MCF 10A (cell line): ENCODE results near the gene DGCR2. TPM values are rescaled to one million over a fixed set of nuclear protein-coding genes. Genes with fewer than 3 reads are reported as not detected.
"Not testable (repeated sequence)": the region's sequence is repeated elsewhere in the genome, so short reads cannot be mapped to it uniquely, and the experiment has no call there.

Source experiments
- BruUV-seq: library from RNA; stranded (reverse); fragments of 400-500 nt; replicated peaks from 2 replicates; lab custom pipeline; 2021; lab: Mats Ljungman, UMichigan
- CTCF ChIA-PET: fragments of 300-600 bp; sonication (Branson Sonifier 250); formaldehyde crosslinking; extraction: SDS; loops from one replicate; lab custom pipeline; 2021; ENCODE audit warnings: antibody characterized with exemption, inconsistent platforms; lab: Yijun Ruan, JAX
- POLR2A ChIA-PET: fragments of 300-600, 350-650 bp; sonication (Branson Sonifier 250); formaldehyde crosslinking; extraction: SDS; loops from one replicate; lab custom pipeline; 2020; ENCODE audit warnings: antibody characterized with exemption, inconsistent platforms; lab: Yijun Ruan, JAX
- DNase-seq: peaks from one replicate; pipeline ENCODE4 v3.0.0-alpha.2; 2018; ENCODE audit not compliant: unreplicated experiment
- H3K27ac Mint-ChIP-seq: one replicate; pipeline ENCODE4 v1.8.0; 2022; ENCODE audit warnings: mild to moderate bottlenecking, low read depth, mixed read lengths; ENCODE audit not compliant: unreplicated experiment
- H3K27me3 Mint-ChIP-seq: one replicate; pipeline ENCODE4 v1.8.0; 2022; ENCODE audit warnings: mixed read lengths; ENCODE audit not compliant: insufficient read depth, unreplicated experiment
- H3K36me3 Mint-ChIP-seq: one replicate; pipeline ENCODE4 v1.8.0; 2022; ENCODE audit warnings: mild to moderate bottlenecking, moderate library complexity, mixed read lengths; ENCODE audit not compliant: insufficient read depth, unreplicated experiment
- H3K4me1 Mint-ChIP-seq: one replicate; pipeline ENCODE4 v1.8.0; 2022; ENCODE audit warnings: mixed read lengths; ENCODE audit not compliant: insufficient read depth, unreplicated experiment
- H3K4me3 Mint-ChIP-seq: one replicate; pipeline ENCODE4 v1.8.0; 2022; ENCODE audit warnings: mild to moderate bottlenecking, moderate library complexity, mixed read lengths; ENCODE audit not compliant: unreplicated experiment
- H3K9me3 Mint-ChIP-seq: one replicate; pipeline ENCODE4 v1.8.0; 2022; ENCODE audit warnings: mixed read lengths; ENCODE audit not compliant: unreplicated experiment
- CTCF ChIP-seq: fragments of 200-600 bp; IDR thresholded peaks from one replicate; pipeline ENCODE4 v1.8.0; 2022; ENCODE audit warnings: antibody characterized with exemption, mild to moderate bottlenecking; ENCODE audit not compliant: unreplicated experiment
- intact Hi-C: fragments of 100-400 bp; cut with micrococcal nuclease; formaldehyde crosslinking; loops from 2 replicates; pipeline ENCODE4 v1.14.1; 2022
- total RNA-seq: library from RNA; stranded (reverse); gene quantifications from 2 replicates; pipeline ENCODE4 v1.2.3, GENCODE V29; 2022

The DGCR2 gene
- total RNA-seq, 1 experiment from 2014 or later: 41.2 TPM

GRCh38 chr22:19052941-19053541, 69.2 kb downstream of the DGCR2 start:
- intact Hi-C loops: no loop called here
- CTCF ChIA-PET: no interaction called here
- BruUV-seq: no TSS peak
- Mint-ChIP-seq H3K4me1 (no peaks in the 10 kb centered on the region), H3K9me3 (no peaks in the 10 kb centered on the region), H3K36me3 (peaks cover 68% of the 10 kb centered on the region), H3K27me3 (no peaks in the 10 kb centered on the region), H3K27ac (no peak overlapping the region), H3K4me3 (no peak overlapping the region)
- no peak for DNase-seq
- no peak for TF ChIP-seq CTCF
- POLR2A ChIA-PET: no interaction called here

- Mint-ChIP-seq H3K4me1 (no peaks in the 10 kb centered on the region), H3K27me3 (no peaks in the 10 kb centered on the region), H3K9me3 (no peaks in the 10 kb centered on the region), H3K4me3 (no peak overlapping the region), H3K36me3 (peaks cover 74% of the 10 kb centered on the region), H3K27ac (no peak overlapping the region)
- POLR2A ChIA-PET: no interaction called here
- CTCF ChIA-PET: no interaction called here
- no peak for TF ChIP-seq CTCF
- intact Hi-C loops: no loop called here
- no peak for DNase-seq
- no TSS peak for BruUV-seq
Measured at GRCh38 chr22:19051381-19052072, 70.7 kb downstream of the DGCR2 start.

- H3K9me3 Mint-ChIP-seq, DNase-seq, H3K4me3 Mint-ChIP-seq, intact Hi-C loops, H3K4me1 Mint-ChIP-seq, BruUV-seq, H3K27me3 Mint-ChIP-seq, H3K27ac Mint-ChIP-seq, CTCF ChIA-PET: not testable (repeated sequence)
- H3K36me3 Mint-ChIP-seq: peaks cover 75% of the 10 kb centered on the region
- POLR2A ChIA-PET: interaction anchor here (1.5 kb wide), 1 partner anchor 18 kb away, joined by 3 read pairs; no protein-coding TSS in a partner anchor
Measured at GRCh38 chr22:19050847-19051246, 71.4 kb downstream of the DGCR2 start.

- ChIA-PET CTCF (interaction anchor here (1.4 kb wide), 1 partner anchor 12 kb away, joined by 3 read pairs; no protein-coding TSS in a partner anchor), POLR2A (interaction anchor here (1.4 to 1.5 kb wide), 2 partner anchors 17 to 94 kb away, joined by 3 read pairs; partner anchors contain the start of gene ESS2)
- H3K27me3 Mint-ChIP-seq: no peaks in the 10 kb centered on the region
- peaks cover 75% of the 10 kb centered on the region for H3K36me3 Mint-ChIP-seq
- intact Hi-C loops: no loop called here
- no peak for TF ChIP-seq CTCF
- no peaks in the 10 kb centered on the region for H3K4me1 Mint-ChIP-seq
- no peak overlapping the region for H3K27ac Mint-ChIP-seq
- no TSS peak for BruUV-seq
- no peaks in the 10 kb centered on the region for H3K9me3 Mint-ChIP-seq
- DNase-seq: no peak
- H3K4me3 Mint-ChIP-seq: no peak overlapping the region
Measured at GRCh38 chr22:19050117-19050516, 72.1 kb downstream of the DGCR2 start.
